ENCODE measurements around the gene OR10P1. TPM values are rescaled to one million over a fixed set of nuclear protein-coding genes. Genes with fewer than 3 reads are reported as not detected.

OR10P1 gene
- total and polyA plus RNA-seq, 2 donors from 2014 or later, result not detected

GRCh38 chr12:55612646-55613045 is 24.0 kb upstream of the OR10P1 start:
- no peaks in the 10 kb centered on the region for H3K36me3 ChIP-seq (ENCODE audit: control insufficient read depth in 2 of 3, insufficient read depth in 3 of 3, low read length in 3 of 3)
- TF ChIP-seq CTCF (IDR thresholded peaks at IDR 0.05; ENCODE audit: borderline replicate concordance, extremely low read depth, insufficient read depth), result no peak
- H3K27me3 ChIP-seq (ENCODE audit: control insufficient read depth, insufficient read depth, low read length), result no peaks in the 10 kb centered on the region
- peaks cover 0 to 16% (median 0%) of the 10 kb centered on the region in 3 donors for H3K9me3 ChIP-seq (ENCODE audit: control insufficient read depth in 2 of 3, insufficient read depth in 1 of 3, low read length in 3 of 3)
- FAIRE-seq (no peak), DNase-seq (no peak)
- no peak overlapping the region for H3K27ac ChIP-seq (ENCODE audit: low read depth in 2 of 2, low read length in 2 of 2)
- H3K4me3 ChIP-seq (ENCODE audit: low read length in 3 of 3), result no peak overlapping the region
- intact Hi-C loops (cut with DNase I), result loop anchor here (5.0 kb wide), 1 partner anchor 420 kb away; no protein-coding TSS in a partner anchor
- no peak overlapping the region for H3K9ac ChIP-seq (ENCODE audit: low read length in 3 of 3)
- H3K4me1 ChIP-seq (ENCODE audit: control insufficient read depth in 2 of 3, insufficient read depth in 2 of 3, low read depth in 1 of 3, low read length in 3 of 3), result no peaks in the 10 kb centered on the region

GRCh38 chr12:55614764-55615163 is 21.9 kb upstream of the OR10P1 start:
- Histone ChIP-seq H3K36me3 (ENCODE audit: control insufficient read depth in 2 of 3, insufficient read depth in 3 of 3, low read length in 3 of 3) (no peaks in the 10 kb centered on the region), H3K4me1 (ENCODE audit: control insufficient read depth in 2 of 3, insufficient read depth in 2 of 3, low read depth in 1 of 3, low read length in 3 of 3) (no peaks in the 10 kb centered on the region), H3K9ac (ENCODE audit: low read length in 3 of 3) (no peak overlapping the region), H3K27ac (ENCODE audit: low read depth in 2 of 2, low read length in 2 of 2) (no peak overlapping the region), H3K9me3 (ENCODE audit: control insufficient read depth in 2 of 3, insufficient read depth in 1 of 3, low read length in 3 of 3) (peaks cover 0 to 16% (median 0%) of the 10 kb centered on the region in 3 donors), H3K4me3 (ENCODE audit: low read length in 3 of 3) (no peak overlapping the region), H3K27me3 (ENCODE audit: control insufficient read depth, insufficient read depth, low read length) (no peaks in the 10 kb centered on the region)
- no peak for FAIRE-seq
- no peak for DNase-seq
- no peak for TF ChIP-seq CTCF (IDR thresholded peaks at IDR 0.05; ENCODE audit: borderline replicate concordance, extremely low read depth, insufficient read depth)
- intact Hi-C loops (cut with DNase I), result loop anchor here (5.0 kb wide), 1 partner anchor 422 kb away; no protein-coding TSS in a partner anchor

- Histone ChIP-seq H3K36me3 (ENCODE audit: control insufficient read depth in 2 of 3, insufficient read depth in 3 of 3, low read length in 3 of 3) (no peaks in the 10 kb centered on the region), H3K27me3 (ENCODE audit: control insufficient read depth, insufficient read depth, low read length) (no peaks in the 10 kb centered on the region), H3K4me1 (ENCODE audit: control insufficient read depth in 2 of 3, insufficient read depth in 2 of 3, low read depth in 1 of 3, low read length in 3 of 3) (no peaks in the 10 kb centered on the region), H3K9ac (ENCODE audit: low read length in 3 of 3) (no peak overlapping the region), H3K27ac (ENCODE audit: low read depth in 2 of 2, low read length in 2 of 2) (no peak overlapping the region), H3K9me3 (ENCODE audit: control insufficient read depth in 2 of 3, insufficient read depth in 1 of 3, low read length in 3 of 3) (peaks cover 0 to 16% (median 0%) of the 10 kb centered on the region in 3 donors), H3K4me3 (ENCODE audit: low read length in 3 of 3) (no peak overlapping the region)
- peak; percentile 80 for TF ChIP-seq CTCF (IDR thresholded peaks at IDR 0.05; ENCODE audit: borderline replicate concordance, extremely low read depth, insufficient read depth)
- DNase-seq (peak in 4 of 5 donors; percentile 67 to 96 (median 86)), FAIRE-seq (peak; percentile 99)
- intact Hi-C loops (cut with DNase I), result no loop called here
These were observed 17.1 kb upstream of the OR10P1 start for GRCh38 chr12:55619354-55620138.

All from kidney (tissue), 14 donors.